Eye (tissue), 1 donor: ENCODE data around the gene ZBTB2.
"Not testable (repeated sequence)": the region's sequence is repeated elsewhere in the genome, so short reads cannot be mapped to it uniquely, and the experiment has no call there.

Source experiments
- DNase-seq: peaks from one replicate; pipeline ENCODE4 v3.0.0-alpha.2; 2015

ZBTB2 gene

DNA sequence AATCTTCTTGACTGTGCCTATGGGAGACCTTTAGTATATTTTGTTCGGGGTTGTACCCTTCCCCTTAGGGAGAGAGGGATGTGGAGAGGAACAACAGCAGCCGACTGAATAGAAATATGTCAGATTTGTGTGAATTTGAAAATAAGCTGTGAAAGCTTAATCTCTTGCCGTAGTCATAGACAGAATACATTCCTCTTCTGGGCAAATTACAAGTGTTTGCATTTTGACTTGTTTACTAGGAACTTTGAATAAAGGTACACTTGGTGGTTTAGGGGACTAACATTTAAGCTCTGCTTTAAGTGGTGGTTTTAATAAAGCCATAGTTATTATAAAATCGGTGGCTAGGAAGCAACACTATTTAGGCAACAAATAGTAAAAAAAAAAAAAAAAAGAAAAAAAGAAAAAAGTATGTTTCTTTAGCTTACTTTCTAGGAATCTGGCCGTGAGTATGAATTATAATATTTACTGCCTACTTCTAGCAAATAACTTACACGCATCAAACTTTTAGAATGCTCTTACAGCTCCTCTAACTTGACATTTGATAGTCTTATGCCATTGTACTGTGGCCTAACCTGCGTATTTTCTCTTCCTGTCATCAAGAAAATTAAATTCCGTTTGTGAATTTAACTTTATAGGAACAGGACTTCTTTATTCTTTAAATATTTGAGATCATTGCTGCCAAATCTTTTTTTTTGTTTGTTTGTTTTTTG, 65.1 kb downstream of the ZBTB2 start:
- DNase-seq = no peak

DNA sequence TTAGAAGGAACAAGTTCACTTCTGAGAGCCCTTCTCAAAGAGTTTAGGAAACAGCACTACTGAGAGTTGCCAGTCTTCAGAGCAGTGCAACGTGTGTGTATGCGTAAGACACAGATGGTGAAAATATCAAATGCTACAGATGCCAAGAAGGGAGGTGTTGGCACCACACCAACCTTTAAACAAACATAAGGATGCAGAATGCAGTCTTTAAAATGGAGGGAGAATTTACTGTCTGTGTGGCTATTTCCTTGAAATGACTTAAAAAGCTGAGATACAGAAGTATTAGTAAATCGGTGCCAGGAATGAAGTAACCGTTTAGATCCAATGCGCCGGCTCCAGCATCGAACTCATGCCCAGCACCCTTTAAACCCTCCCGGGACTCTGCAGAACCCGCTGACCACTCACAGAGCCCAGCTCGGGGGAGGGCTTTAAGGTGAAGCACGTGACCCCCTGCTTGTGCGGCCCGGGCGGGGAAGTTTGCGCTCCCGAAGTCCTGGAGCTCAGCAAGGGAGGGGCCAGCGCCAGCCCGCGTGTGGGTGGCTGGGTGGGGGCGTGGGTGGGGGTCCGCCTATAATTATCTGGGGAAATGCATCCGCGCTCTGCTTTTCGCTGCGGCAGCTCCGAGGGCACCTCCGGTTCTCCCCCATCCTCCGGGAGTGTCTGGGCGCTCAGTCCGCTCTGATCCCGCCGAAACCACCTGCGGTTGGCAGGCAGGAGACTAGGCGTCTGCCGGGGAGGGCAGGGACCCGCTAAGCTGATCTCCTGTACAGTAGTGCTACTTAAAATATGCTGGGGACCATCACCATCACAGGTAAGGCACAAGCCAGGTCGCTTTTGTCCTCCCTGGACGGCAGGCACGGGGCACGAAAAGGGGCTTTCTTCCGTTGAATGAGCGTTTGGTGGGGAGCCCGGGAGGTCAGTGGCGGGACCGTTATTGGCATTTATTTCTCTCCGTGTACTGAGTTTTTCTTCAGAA, 66.0 kb downstream of the ZBTB2 start:
- peak; percentile 65 for DNase-seq

GRCh38 chr6:151324488-151324825, 66.9 kb downstream of the ZBTB2 start:
- no peak for DNase-seq

- DNase-seq = peak; percentile 95
Measured at GRCh38 chr6:151323791-151324487, 67.4 kb downstream of the ZBTB2 start.

GRCh38 chr6:151322570-151322969, 68.8 kb downstream of the ZBTB2 start:
- DNase-seq = no peak

- no peak for DNase-seq
Measured at GRCh38 chr6:151321438-151321837, 69.9 kb downstream of the ZBTB2 start.

DNA sequence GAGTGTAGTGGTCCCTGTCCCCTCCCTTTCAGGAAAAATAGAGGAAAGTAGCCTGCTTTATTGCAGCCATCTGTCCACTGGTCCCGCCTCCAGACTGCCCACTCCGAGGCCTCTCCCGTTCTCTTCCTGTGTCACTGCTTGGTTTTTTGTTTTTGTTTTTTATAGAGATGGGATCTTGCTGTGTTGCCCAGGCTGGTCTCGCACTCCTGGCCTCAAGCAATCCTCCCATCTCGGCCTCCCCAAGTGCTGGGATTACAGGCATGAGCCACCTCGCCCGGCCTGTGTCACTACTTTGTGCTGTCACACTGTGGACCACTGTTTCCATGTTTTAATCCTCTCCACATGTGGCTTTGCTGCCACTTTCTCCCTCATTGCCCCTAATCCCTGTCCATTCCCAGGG, 71.2 kb downstream of the ZBTB2 start:
- no peak for DNase-seq

DNA sequence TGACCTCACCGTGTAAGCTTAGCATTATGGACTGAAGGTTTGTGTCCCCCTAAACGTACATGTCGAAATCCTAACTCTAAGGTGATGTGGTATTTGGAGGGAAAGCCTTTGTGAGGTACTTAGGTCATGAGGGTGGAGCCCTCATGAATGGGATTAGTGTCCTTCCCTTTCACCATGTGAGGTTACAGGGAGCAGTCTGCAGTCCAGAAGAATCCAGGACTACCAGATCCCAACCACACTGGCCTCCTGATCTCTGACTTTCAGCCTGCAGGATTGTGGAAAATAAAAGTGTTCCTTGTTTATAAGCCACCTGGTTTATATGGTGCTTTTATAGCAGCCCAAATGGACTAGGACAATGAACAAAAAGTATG, 73.4 kb downstream of the ZBTB2 start:
- DNase-seq = no peak

DNA sequence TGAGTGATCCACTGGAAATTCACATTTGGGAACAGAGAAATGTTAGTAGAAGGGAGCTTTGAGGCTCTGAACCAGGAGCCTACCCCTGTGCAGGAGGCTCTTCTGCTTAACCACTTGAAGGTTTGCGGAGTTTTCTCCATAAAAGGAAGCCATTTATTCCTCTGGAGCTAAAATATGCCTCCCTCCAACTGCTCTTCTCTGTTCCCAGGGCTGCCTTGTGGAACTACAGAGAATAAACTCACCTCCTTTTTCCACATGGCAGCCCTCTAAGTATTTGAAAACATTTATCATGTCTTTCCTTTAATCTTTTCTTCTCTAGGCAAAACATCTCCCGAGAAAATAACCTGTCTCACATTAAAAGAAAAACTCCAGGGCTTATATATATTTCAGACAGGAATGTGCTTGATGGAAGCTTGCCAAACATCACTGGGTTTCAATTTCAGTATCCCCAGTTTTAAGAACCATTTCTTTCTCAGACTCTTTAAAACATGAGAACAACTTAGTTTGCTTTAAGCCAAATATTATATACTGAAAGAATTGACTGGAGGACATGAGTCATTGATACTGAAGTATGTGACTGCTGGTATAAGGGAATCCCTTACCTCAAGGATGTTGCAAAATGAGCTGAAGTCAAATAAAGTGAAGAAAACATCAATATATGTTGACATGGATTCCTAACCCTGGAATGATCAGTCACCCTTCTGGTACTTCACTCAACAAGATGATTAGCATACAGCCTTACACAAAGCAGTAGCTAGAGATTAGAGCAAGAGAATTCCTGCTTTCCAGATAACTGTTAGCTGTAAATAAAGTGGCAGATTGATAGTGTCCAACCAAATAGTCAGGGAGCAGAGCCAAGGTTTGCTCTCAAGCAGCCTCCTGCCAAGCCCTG, 74.0 kb downstream of the ZBTB2 start:
- no peak for DNase-seq

- not testable (repeated sequence) for DNase-seq
Measured at GRCh38 chr6:151315661-151316060, 75.7 kb downstream of the ZBTB2 start.
